ENCODE results near the gene CPED1. TPM values are rescaled to one million over a fixed set of nuclear protein-coding genes. Genes with fewer than 3 reads are reported as not detected.

Gene CPED1
- total and polyA plus RNA-seq, 10 of the 15 experiments (the other 5 are each of a cell fraction or from before 2014, with no cell fraction given) = 0.01 to 0.77 (median 0.10) TPM; not detected in 1

GRCh38 chr7:121101621-121102020 is 113.1 kb downstream of the CPED1 start:
- Histone ChIP-seq H4K20me1 (ENCODE audit: control insufficient read depth, insufficient read depth) (no peaks in the 10 kb centered on the region), H2AFZ (ENCODE audit: control insufficient read depth, low read depth, low read length) (no peak overlapping the region), H3K4me3 (no peak overlapping the region), H3K79me2 (ENCODE audit: control insufficient read depth, insufficient read depth, low read length) (no peaks in the 10 kb centered on the region), H3K27ac (ENCODE audit: control insufficient read depth, insufficient read depth) (no peak overlapping the region), H3K9ac (ENCODE audit: control insufficient read depth, insufficient read depth, low read length) (no peak overlapping the region), H3K36me3 (ENCODE audit: control insufficient read depth in 2 of 2, insufficient read depth in 2 of 2, low read length in 1 of 2) (no peaks in the 10 kb centered on the region), H3K4me1 (ENCODE audit: control insufficient read depth, insufficient read depth, low read length) (no peaks in the 10 kb centered on the region), H3K4me2 (ENCODE audit: control insufficient read depth, insufficient read depth) (no peak overlapping the region), H3K9me3 (replicated peaks; ENCODE audit: control insufficient read depth, insufficient read depth, low read length) (no peaks in the 10 kb centered on the region), H3K27me3 (replicated peaks in 1 of 2; ENCODE audit: control insufficient read depth in 2 of 2, insufficient read depth in 2 of 2, low read length in 1 of 2) (no peaks in the 10 kb centered on the region; a peak in 1 of 4 replicates)
- ChIA-PET CTCF (interaction anchor here (0.6 to 1.2 kb wide), 4 partner anchors 11 to 115 kb away, joined by 3 to 5 read pairs (median 3); no protein-coding TSS in a partner anchor), POLR2A (no interaction called here), RAD21 (ENCODE audit: unreplicated experiment) (no interaction called here), SMC1A (ENCODE audit: uncharacterized antibody, unreplicated experiment) (no interaction called here)
- TF ChIP-seq MXI1 (IDR thresholded peaks at IDR 0.05; ENCODE audit: low read depth, low read length) = no peak
- no peak for TF ChIP-seq SUZ12 (IDR thresholded peaks at IDR 0.05; ENCODE audit: unreplicated experiment)
- TF ChIP-seq E2F8 (IDR thresholded peaks at IDR 0.05; ENCODE audit: low read depth, partially characterized antibody) = no peak
- TF ChIP-seq IRF3 (IDR thresholded peaks at IDR 0.05) = no peak
- no peak for TF ChIP-seq ZSCAN29 (IDR thresholded peaks at IDR 0.05)
- 91% methylated on average over 2 of the region's 2 CpGs for WGBS (ENCODE audit: insufficient coverage, insufficient replicate concordance, low lambda C conversion rate, missing lambda C conversion rate)
- in situ Hi-C loops (cut with MboI) (loop anchor here (5.0 kb wide), 1 partner anchor 114 kb away; the partner anchor contains the start of gene CPED1), intact Hi-C loops (cut with micrococcal nuclease; ENCODE audit: unreplicated experiment) (no loop called here)
- BruUV-seq (replicated peaks) = no TSS peak
- ATAC-seq (no peak), DNase-seq (ENCODE audit: low read depth, low spot score) (no peak), FAIRE-seq (no peak)
